ENCODE measurements around the gene BMI1.
A peak's percentile ranks its signal among the peaks of the same experiment; 100 is the strongest.

Gene BMI1

DNA sequence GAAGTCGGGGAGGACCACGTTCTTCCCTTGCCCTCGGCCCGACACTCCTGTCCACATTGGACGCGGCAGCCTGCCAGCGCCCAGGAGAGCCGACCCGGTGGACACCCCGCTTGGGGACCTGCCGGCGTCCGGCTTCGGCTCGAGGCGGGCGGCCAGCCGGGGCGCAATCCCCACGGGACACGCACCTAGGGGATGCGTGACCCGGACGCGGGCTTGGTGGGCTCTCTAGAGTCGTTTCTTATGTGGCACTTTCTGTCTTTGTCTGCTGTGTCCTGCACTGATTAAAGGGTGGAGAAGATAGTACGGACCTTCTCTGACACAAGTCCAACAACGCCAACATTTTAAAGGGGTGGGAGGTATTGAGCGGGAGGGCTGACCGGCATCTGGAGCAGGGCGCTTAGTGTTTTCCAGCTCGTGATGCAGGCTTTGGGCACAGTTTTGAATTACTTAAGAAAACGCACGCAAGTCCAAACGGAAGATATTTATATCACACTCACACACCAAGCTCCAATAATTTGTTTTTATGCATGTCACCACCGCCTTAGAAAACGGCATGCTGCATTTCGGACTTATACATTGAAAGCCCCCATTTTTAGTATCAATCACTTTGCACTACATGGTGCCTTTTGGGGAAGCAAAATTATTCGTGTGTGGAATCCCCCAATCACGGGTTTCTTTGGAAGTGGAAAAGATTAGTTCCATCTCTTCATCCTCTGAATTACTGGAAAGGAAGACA, 20.5 kb downstream of the BMI1 start:
- H3K9me3 ChIP-seq (ENCODE audit: control insufficient read depth, low read length), result peaks cover 22% of the 10 kb centered on the region
- H3K9ac ChIP-seq (ENCODE audit: low read length), result peak overlapping the region; percentile 96
- DNase-seq (ENCODE audit: low read depth), result peak; percentile 40
- no peaks in the 10 kb centered on the region for H3K36me3 ChIP-seq (ENCODE audit: control insufficient read depth, insufficient read depth, low read length, severe bottlenecking)
- H3K27me3 ChIP-seq (replicated peaks; ENCODE audit: control insufficient read depth, insufficient read depth, low read length), result peaks cover 80% of the 10 kb centered on the region
- H3K4me3 ChIP-seq (ENCODE audit: low read length), result peak overlapping the region; percentile 84
- H3K4me1 ChIP-seq (ENCODE audit: control insufficient read depth, insufficient read depth, low read length), result peaks cover 12% of the 10 kb centered on the region

DNA sequence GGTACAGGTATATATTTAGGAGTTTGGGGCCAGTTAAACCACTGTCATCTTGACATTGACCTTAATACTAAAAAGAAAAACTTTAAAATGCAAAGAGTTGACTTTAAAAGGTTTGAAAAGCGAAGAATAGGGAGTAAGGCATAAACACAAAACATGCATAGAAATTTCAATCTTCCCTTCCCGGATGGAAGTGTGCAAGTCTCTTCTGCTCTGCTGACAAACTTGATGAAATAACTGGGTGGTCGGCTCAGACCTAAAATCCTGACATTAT, 21.0 kb downstream of the BMI1 start:
- peaks cover 80% of the 10 kb centered on the region for H3K27me3 ChIP-seq (replicated peaks; ENCODE audit: control insufficient read depth, insufficient read depth, low read length)
- H3K4me3 ChIP-seq (ENCODE audit: low read length), result no peak overlapping the region

DNA sequence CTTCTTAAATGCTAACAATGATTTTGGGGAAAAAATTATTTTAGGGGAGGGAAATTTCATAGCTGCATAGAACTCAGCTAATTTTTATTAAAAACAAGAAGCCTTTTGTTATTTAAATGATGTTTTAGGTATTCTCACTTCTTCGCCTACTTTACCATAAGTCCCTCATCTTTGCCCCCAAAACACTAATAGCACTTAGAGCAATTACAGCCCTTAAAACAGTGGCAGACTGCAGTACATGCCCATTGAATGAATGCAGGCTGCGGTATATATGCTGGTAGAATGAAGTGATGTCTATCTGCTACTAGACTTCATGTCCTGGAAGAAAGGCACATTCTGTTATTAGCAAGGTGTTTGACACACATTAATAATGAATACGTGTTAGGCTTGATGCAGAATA, 21.5 kb downstream of the BMI1 start:
- Histone ChIP-seq H3K4me1 (ENCODE audit: control insufficient read depth, insufficient read depth, low read length) (peaks cover 12% of the 10 kb centered on the region), H3K36me3 (ENCODE audit: control insufficient read depth, insufficient read depth, low read length, severe bottlenecking) (no peaks in the 10 kb centered on the region), H3K9me3 (ENCODE audit: control insufficient read depth, low read length) (peaks cover 18% of the 10 kb centered on the region), H3K9ac (ENCODE audit: low read length) (no peak overlapping the region), H3K4me3 (ENCODE audit: low read length) (no peak overlapping the region), H3K27me3 (replicated peaks; ENCODE audit: control insufficient read depth, insufficient read depth, low read length) (peaks cover 79% of the 10 kb centered on the region)
- no peak for DNase-seq (ENCODE audit: low read depth)

More for the DNA sequence above, 21.0 kb downstream of the BMI1 start:
- H3K9ac ChIP-seq (ENCODE audit: low read length), result no peak overlapping the region
- DNase-seq (ENCODE audit: low read depth), result no peak
- peaks cover 12% of the 10 kb centered on the region for H3K4me1 ChIP-seq (ENCODE audit: control insufficient read depth, insufficient read depth, low read length)
- H3K36me3 ChIP-seq (ENCODE audit: control insufficient read depth, insufficient read depth, low read length, severe bottlenecking), result no peaks in the 10 kb centered on the region
- H3K9me3 ChIP-seq (ENCODE audit: control insufficient read depth, low read length), result peaks cover 23% of the 10 kb centered on the region

DNA sequence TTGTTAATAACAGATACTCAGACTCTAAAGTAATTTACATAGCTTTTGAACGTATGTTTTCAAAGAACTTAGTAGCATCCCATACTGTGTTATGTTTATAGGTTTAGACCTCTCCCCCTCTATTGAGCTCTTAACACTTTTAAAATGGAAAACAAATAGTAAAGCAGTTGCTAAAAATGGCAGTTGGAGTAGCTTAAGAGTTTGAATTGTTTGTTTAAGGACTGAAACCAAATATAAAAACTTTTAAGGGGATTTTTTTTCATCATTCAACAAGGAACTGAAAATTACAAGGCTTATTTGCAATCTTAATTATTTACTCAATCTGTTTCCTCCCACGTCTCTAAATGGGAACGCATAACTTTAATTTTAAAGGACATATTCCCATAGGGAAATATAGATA, 22.8 kb downstream of the BMI1 start:
- Histone ChIP-seq H3K27me3 (replicated peaks; ENCODE audit: control insufficient read depth, insufficient read depth, low read length) (peaks cover 73% of the 10 kb centered on the region), H3K4me3 (ENCODE audit: low read length) (no peak overlapping the region), H3K36me3 (ENCODE audit: control insufficient read depth, insufficient read depth, low read length, severe bottlenecking) (no peaks in the 10 kb centered on the region), H3K4me1 (ENCODE audit: control insufficient read depth, insufficient read depth, low read length) (peaks cover 12% of the 10 kb centered on the region), H3K9me3 (ENCODE audit: control insufficient read depth, low read length) (peaks cover 16% of the 10 kb centered on the region), H3K9ac (ENCODE audit: low read length) (no peak overlapping the region)
- DNase-seq (ENCODE audit: low read depth), result no peak

DNA sequence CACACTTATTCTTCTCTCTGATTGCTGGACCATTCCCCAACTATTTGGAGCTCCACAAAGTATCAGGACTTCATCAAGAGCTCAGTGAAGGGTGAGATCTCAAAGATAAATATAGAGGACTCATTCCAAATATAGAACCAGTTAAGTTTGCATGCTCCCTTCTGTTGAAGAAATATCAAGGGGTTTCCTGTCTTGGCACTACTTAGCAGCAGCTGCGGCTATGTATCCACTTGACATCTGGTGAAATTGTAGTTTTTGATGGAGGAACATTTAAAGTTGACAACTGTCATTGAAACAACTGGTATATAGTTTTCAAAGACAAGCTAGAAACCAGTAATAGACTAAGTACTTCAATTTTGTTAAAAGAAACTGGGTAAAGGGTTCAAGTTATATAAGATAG, 23.4 kb downstream of the BMI1 start:
- H3K36me3 ChIP-seq (ENCODE audit: control insufficient read depth, insufficient read depth, low read length, severe bottlenecking), result no peaks in the 10 kb centered on the region
- peaks cover 16% of the 10 kb centered on the region for H3K9me3 ChIP-seq (ENCODE audit: control insufficient read depth, low read length)
- H3K27me3 ChIP-seq (replicated peaks; ENCODE audit: control insufficient read depth, insufficient read depth, low read length), result peaks cover 68% of the 10 kb centered on the region
- H3K4me1 ChIP-seq (ENCODE audit: control insufficient read depth, insufficient read depth, low read length), result peaks cover 12% of the 10 kb centered on the region
- no peak for DNase-seq (ENCODE audit: low read depth)
- H3K9ac ChIP-seq (ENCODE audit: low read length), result no peak overlapping the region
- H3K4me3 ChIP-seq (ENCODE audit: low read length), result no peak overlapping the region

DNA sequence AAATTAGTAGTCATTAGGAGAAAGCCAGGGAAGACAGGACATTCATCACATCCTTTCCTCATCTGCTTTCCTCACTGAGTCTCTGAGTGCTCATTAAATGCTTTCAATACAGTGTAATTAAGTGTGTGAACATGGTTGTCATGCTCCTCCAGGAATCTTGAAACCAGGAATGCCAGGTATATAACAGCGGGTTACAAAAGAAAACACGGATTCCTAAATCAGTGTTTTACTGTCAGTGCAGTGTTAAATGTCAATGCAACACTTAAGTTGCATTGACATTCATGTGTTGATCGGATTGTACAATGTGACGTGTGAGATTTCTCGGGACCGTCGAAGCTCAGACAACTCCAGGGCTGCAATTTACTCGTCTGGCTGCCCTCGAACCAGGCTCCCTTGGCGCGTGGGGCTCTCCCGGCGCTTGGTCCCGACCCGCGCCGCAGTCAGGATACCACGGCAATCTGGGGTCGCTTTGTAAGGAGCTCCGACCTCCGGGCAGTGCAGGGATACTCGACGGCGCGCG, 23.9 kb downstream of the BMI1 start:
- H3K9ac ChIP-seq (ENCODE audit: low read length), result no peak overlapping the region
- no peaks in the 10 kb centered on the region for H3K36me3 ChIP-seq (ENCODE audit: control insufficient read depth, insufficient read depth, low read length, severe bottlenecking)
- DNase-seq (ENCODE audit: low read depth), result no peak
- H3K4me1 ChIP-seq (ENCODE audit: control insufficient read depth, insufficient read depth, low read length), result peaks cover 8% of the 10 kb centered on the region
- H3K27me3 ChIP-seq (replicated peaks; ENCODE audit: control insufficient read depth, insufficient read depth, low read length), result peaks cover 63% of the 10 kb centered on the region
- H3K4me3 ChIP-seq (ENCODE audit: low read length), result peak overlapping the region; percentile 32
- H3K9me3 ChIP-seq (ENCODE audit: control insufficient read depth, low read length), result peaks cover 16% of the 10 kb centered on the region

DNA sequence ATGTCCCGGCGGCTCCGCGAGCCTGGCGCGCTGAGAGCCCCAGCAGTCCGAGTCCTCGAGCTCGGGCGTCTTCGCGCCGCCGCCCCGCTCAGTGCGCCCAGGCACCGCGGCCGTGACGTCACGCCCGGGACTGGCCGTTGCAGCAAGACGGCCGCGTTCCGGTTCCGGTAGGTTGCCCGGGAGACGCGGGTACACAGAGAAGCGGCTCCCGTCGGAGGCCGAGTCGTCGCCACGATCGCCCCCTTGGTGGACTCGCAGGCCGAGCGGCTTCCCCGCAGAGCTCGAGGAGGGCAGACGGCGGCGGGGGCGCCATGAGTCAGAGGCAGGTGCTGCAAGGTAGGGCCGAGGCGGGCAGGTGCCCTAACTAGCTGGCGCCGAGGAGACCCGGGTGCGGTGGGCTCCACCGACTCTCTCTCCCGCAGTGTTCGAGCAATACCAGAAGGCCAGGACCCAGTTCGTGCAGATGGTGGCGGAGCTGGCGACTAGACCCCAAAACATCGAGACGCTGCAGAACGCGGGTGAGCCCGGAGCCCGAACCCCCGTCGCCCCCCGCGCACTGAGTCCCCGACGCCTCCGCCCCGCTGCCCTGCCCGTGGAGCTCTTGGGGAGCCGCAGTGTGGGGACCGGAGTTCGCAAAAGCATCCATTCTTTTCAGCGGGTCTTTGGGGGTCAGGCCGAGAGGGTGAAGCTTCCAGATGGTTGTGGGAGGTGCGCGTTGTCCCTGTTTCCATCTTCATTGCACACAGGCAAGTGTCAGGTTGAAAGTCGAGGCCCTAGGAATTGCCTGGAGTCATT, 24.6 kb downstream of the BMI1 start, which contains the start of gene SPAG6:
Gene SPAG6 (plus strand): TSS at position 196 of the 795 bp plus-strand sequence. CDS start 116 bp downstream, at position 312.
- DNase-seq (ENCODE audit: low read depth), result no peak
- H3K9me3 ChIP-seq (ENCODE audit: control insufficient read depth, low read length), result peaks cover 16% of the 10 kb centered on the region
- peak within 1 kb of the TSS; percentile 32 for H3K4me3 ChIP-seq (ENCODE audit: low read length)
- no peak within 1 kb of the TSS for H3K9ac ChIP-seq (ENCODE audit: low read length)
- H3K36me3 ChIP-seq (ENCODE audit: control insufficient read depth, insufficient read depth, low read length, severe bottlenecking), result no peaks in the 10 kb centered on the region
- H3K27me3 ChIP-seq (replicated peaks; ENCODE audit: control insufficient read depth, insufficient read depth, low read length), result peaks cover 63% of the 10 kb centered on the region
- H3K4me1 ChIP-seq (ENCODE audit: control insufficient read depth, insufficient read depth, low read length), result peaks cover 6% of the 10 kb centered on the region

DNA sequence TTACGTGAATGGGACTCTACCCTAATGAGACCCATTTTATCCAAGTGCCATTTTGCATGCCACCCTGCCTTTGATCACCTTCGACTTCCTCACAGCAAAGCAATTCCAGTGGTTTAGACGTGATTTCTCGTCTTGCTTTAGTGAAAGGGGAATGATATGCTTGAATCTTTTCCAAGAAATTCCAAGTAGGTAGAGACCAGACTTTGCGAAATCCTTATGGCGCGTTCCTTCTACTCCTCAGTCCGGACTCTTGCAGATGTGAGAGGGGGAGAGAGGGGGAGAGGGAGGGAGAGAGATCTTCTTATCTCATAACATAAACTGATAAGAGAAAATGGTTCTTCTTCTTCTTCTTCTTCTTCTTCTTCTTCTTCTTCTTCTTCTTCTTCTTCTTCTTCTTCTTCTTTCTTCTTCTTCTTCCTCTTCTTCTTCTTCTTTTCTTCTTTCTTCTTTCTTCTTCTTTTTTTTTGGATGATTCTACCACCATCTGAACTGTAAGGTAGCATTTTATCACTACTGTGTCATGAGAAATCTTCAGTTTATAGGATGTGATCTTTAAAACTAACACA, 25.3 kb downstream of the BMI1 start:
- Histone ChIP-seq H3K36me3 (ENCODE audit: control insufficient read depth, insufficient read depth, low read length, severe bottlenecking) (no peaks in the 10 kb centered on the region), H3K4me3 (ENCODE audit: low read length) (no peak overlapping the region), H3K4me1 (ENCODE audit: control insufficient read depth, insufficient read depth, low read length) (peaks cover 5% of the 10 kb centered on the region), H3K9me3 (ENCODE audit: control insufficient read depth, low read length) (peaks cover 16% of the 10 kb centered on the region), H3K9ac (ENCODE audit: low read length) (no peak overlapping the region), H3K27me3 (replicated peaks; ENCODE audit: control insufficient read depth, insufficient read depth, low read length) (peaks cover 63% of the 10 kb centered on the region)
- DNase-seq (ENCODE audit: low read depth), result no peak

DNA sequence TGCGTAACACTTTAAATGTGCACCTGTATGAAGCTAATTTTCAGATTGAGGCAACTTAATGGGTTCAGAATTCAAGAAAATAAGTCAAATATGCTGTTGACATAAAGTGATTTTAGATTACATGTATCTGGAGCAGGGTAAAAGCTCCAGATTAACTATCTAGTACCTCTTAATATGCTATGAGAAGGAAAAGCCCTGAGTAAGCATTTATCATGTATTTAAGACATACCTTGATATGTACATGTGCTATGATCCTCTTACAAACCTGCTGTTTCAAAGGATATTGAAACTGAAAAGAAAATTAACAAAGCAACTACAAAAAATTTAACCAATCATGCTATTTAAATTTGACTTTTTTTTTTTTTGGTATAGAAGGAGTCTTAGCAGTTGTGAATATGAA, 28.9 kb downstream of the BMI1 start:
- no peak overlapping the region for H3K9ac ChIP-seq (ENCODE audit: low read length)
- peaks cover 33% of the 10 kb centered on the region for H3K27me3 ChIP-seq (replicated peaks; ENCODE audit: control insufficient read depth, insufficient read depth, low read length)
- no peak overlapping the region for H3K4me3 ChIP-seq (ENCODE audit: low read length)

DNA sequence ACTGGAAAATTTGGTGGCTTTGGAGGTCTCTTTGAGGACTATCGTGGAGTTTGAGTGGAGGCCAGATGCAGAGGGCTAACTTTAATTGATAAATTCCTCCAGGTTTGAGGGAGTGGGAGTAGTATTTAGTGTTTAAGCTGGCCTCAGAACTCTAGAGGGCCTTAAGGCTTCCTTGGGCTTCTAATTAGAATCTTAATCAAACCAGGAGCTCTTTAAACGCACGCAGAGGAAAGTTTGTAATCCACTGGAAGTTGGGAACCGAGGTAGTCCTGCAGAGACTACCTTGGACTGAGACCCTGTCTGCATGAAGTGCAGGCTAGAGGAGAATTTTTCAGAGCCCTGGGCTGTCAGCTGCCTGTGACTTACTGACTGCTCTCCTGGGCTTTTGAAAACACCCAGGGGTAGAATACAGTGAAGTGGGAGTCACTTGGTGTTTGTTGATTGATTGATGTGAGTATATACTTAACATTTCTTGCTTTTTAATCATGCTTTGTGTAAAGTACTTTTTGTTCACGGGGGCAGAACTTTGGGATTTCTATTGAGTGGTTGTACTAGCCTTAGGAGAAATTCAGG, 30.3 kb downstream of the BMI1 start:
- no peaks in the 10 kb centered on the region for H3K36me3 ChIP-seq (ENCODE audit: control insufficient read depth, insufficient read depth, low read length, severe bottlenecking)
- peaks cover 3% of the 10 kb centered on the region for H3K9me3 ChIP-seq (ENCODE audit: control insufficient read depth, low read length)
- H3K4me1 ChIP-seq (ENCODE audit: control insufficient read depth, insufficient read depth, low read length), result no peaks in the 10 kb centered on the region
- DNase-seq (ENCODE audit: low read depth), result no peak
- H3K27me3 ChIP-seq (replicated peaks; ENCODE audit: control insufficient read depth, insufficient read depth, low read length), result peaks cover 18% of the 10 kb centered on the region
- no peak overlapping the region for H3K9ac ChIP-seq (ENCODE audit: low read length)
- no peak overlapping the region for H3K4me3 ChIP-seq (ENCODE audit: low read length)

More for the DNA sequence above, 28.9 kb downstream of the BMI1 start:
- H3K36me3 ChIP-seq (ENCODE audit: control insufficient read depth, insufficient read depth, low read length, severe bottlenecking), result no peaks in the 10 kb centered on the region
- H3K4me1 ChIP-seq (ENCODE audit: control insufficient read depth, insufficient read depth, low read length), result no peaks in the 10 kb centered on the region
- DNase-seq (ENCODE audit: low read depth), result no peak
- peaks cover 16% of the 10 kb centered on the region for H3K9me3 ChIP-seq (ENCODE audit: control insufficient read depth, low read length)

DNA sequence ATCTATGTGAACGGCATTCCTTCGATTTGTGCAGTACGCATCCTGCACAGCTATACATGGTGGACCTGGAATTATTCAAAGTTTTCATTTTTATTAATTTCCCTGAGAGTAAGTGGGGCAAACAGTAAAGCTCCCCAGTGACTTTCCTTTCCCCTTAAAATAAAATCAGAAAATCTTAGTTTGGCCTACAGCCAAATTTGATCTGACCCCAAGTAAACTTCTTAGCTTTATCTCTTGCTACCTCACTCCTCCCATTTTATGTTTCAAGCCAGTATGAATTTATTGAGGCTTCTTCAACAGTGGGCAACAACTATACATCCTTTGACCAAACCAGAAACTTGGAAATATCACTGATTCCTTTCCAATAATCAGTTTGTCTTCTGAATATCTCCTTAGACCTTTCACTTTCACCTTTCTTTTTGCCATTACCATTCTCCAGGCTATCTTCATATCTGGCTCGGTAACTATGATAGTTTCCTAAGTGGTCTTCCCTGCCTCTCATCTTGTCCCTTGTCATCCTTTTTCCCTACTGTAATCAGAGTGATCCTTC, 35.5 kb downstream of the BMI1 start:
- DNase-seq (ENCODE audit: low read depth), result no peak

More for the DNA sequence above, 35.5 kb downstream of the BMI1 start:
- H3K9ac ChIP-seq (ENCODE audit: low read length), result no peak overlapping the region
- H3K27me3 ChIP-seq (replicated peaks; ENCODE audit: control insufficient read depth, insufficient read depth, low read length), result no peaks in the 10 kb centered on the region
- H3K36me3 ChIP-seq (ENCODE audit: control insufficient read depth, insufficient read depth, low read length, severe bottlenecking), result no peaks in the 10 kb centered on the region
- no peak overlapping the region for H3K4me3 ChIP-seq (ENCODE audit: low read length)
- no peaks in the 10 kb centered on the region for H3K9me3 ChIP-seq (ENCODE audit: control insufficient read depth, low read length)
- no peaks in the 10 kb centered on the region for H3K4me1 ChIP-seq (ENCODE audit: control insufficient read depth, insufficient read depth, low read length)
